IMR-90 (cell line): ENCODE results near the gene ZCCHC7.
"Not testable (repeated sequence)": the region's sequence is repeated elsewhere in the genome, so short reads cannot be mapped to it uniquely, and the experiment has no call there.

ENCODE experiments used
- CEBPB ChIP-seq: IDR thresholded peaks from 2 replicates; pipeline ENCODE4 v1.6.1; 2012; ENCODE audit warnings: low read depth, low read length, improper control_type of control experiment
- CTCF ChIP-seq: conservative IDR thresholded peaks from 2 replicates; pipeline ENCODE4 v1.5.1; 2012; ENCODE audit warnings: mild to moderate bottlenecking, low read depth, low read length, improper control_type of control experiment
- MAZ ChIP-seq: IDR thresholded peaks from 2 replicates; pipeline ENCODE4 v1.6.1; 2012; ENCODE audit warnings: low read depth, mild to moderate bottlenecking, low read length, improper control_type of control experiment, moderate library complexity, borderline replicate concordance
- MXI1 ChIP-seq: IDR thresholded peaks from 2 replicates; pipeline ENCODE4 v1.6.1; 2012; ENCODE audit warnings: low read depth, mild to moderate bottlenecking, low read length, moderate library complexity, borderline replicate concordance
- NFE2L2 ChIP-seq: fragments of 150-350 bp; IDR thresholded peaks from 2 replicates; pipeline ENCODE4 v1.6.1; 2016; ENCODE audit warnings: low read depth, mild to moderate bottlenecking, low read length
- POLR2A ChIP-seq: IDR thresholded peaks from 2 replicates; pipeline ENCODE4 v1.6.1; 2012; ENCODE audit warnings: mild to moderate bottlenecking, low read depth, low read length
- RAD21 ChIP-seq: IDR thresholded peaks from 2 replicates; pipeline ENCODE4 v1.6.1; 2012; ENCODE audit warnings: low read length, improper control_type of control experiment
- USF2 ChIP-seq: fragments of 150-350 bp; IDR thresholded peaks from 2 replicates; pipeline ENCODE4 v1.6.1; 2017; ENCODE audit warnings: mild to moderate bottlenecking, antibody characterized with exemption, low read length, low read depth

- not testable (repeated sequence) for TF ChIP-seq CEBPB, CTCF, POLR2A, NFE2L2, MXI1, RAD21, MAZ, USF2
These were observed 70.4 kb downstream of the ZCCHC7 start for GRCh38 chr9:37190739-37191138.
